Endothelial cell of umbilical vein (primary cell): Measurements from ENCODE around the gene SLC50A1. TPM values are rescaled to one million over a fixed set of nuclear protein-coding genes. Genes with fewer than 3 reads are reported as not detected.

ENCODE experiments used
- BruUV-seq: library from RNA; stranded (reverse); fragments of 400-500 nt; replicated peaks from 2 replicates; lab custom pipeline; 2021; lab: Mats Ljungman, UMichigan
- CTCF ChIA-PET: fragments of 300-600, 350-600 bp; sonication (Branson Sonifier 250); formaldehyde crosslinking; loops from one replicate; lab custom pipeline; 2021; ENCODE audit warnings: antibody characterized with exemption, inconsistent platforms; lab: Charles Lee
- POLR2A ChIA-PET: fragments of 300-600, 350-600 bp; sonication (Branson Sonifier 250); formaldehyde crosslinking; loops from one replicate; lab custom pipeline; 2021; ENCODE audit warnings: antibody characterized with exemption, inconsistent platforms; lab: Charles Lee
- DNase-seq: peaks from one replicate; pipeline ENCODE4 v3.0.0-alpha.2; 2011; ENCODE audit warnings: low read depth, low spot score
- FAIRE-seq: peaks from 2 replicates; lab custom pipeline; 2011; peaks lifted over from hg19 to GRCh38; lab: Jason Lieb, UNC
- H2AFZ ChIP-seq: 2 replicates; pipeline ENCODE4 v1.6.0; 2012; ENCODE audit warnings: low read depth, low read length, control low read depth, inconsistent platforms
- H3K27ac ChIP-seq: 2 replicates; pipeline ENCODE4 v1.5.1; 2011; ENCODE audit warnings: low read depth, mild to moderate bottlenecking, control low read depth, low read length, moderate library complexity; ENCODE audit not compliant: insufficient read depth
- H3K27me3 ChIP-seq, 2 experiments: 2 replicates each; pipeline versions ENCODE4 v1.6.0 to v1.6.1; 2011; ENCODE audit warnings: low read length in 2 of 2, mixed read lengths in 1 of 2; ENCODE audit not compliant: control insufficient read depth in 2 of 2, insufficient read depth in 2 of 2
- H3K36me3 ChIP-seq, 2 experiments: 2 replicates in 1 of 2; 3 replicates in 1 of 2; pipeline ENCODE4 v1.5.1; 2011; ENCODE audit warnings: low read length in 2 of 2, mild to moderate bottlenecking in 1 of 2, moderate library complexity in 1 of 2; ENCODE audit not compliant: control insufficient read depth in 2 of 2, insufficient read depth in 2 of 2; ENCODE audit errors: extremely low read depth in 1 of 2
- H3K4me1 ChIP-seq: 3 replicates; pipeline ENCODE4 v1.5.1; 2011; ENCODE audit warnings: mild to moderate bottlenecking, low read length; ENCODE audit not compliant: control insufficient read depth, insufficient read depth; ENCODE audit errors: extremely low read depth
- H3K4me2 ChIP-seq: 2 replicates; pipeline ENCODE4 v1.6.1; 2011; ENCODE audit warnings: low read length, control low read depth, mixed read lengths; ENCODE audit not compliant: insufficient read depth
- H3K4me3 ChIP-seq, 3 experiments: fragments of 200-600 bp in 1 of 3; sonication (generic), shearing (Covaris generic) in 1 of 3; replicated peaks in 1 of 3; 2 replicates each; pipeline ENCODE4 v1.5.1; 2011 to 2016; ENCODE audit warnings: control low read depth in 3 of 3, low read length in 3 of 3, mild to moderate bottlenecking in 2 of 3, inconsistent platforms in 1 of 3, low read depth in 1 of 3, moderate library complexity in 1 of 3; ENCODE audit not compliant: insufficient read depth in 1 of 3
- H3K79me2 ChIP-seq: 2 replicates; pipeline ENCODE4 v1.6.0; 2012; ENCODE audit warnings: low read length, inconsistent platforms; ENCODE audit not compliant: control insufficient read depth, insufficient read depth
- H3K9ac ChIP-seq: replicated peaks from 2 replicates; pipeline ENCODE3; 2011; ENCODE audit warnings: low read length, control low read depth; ENCODE audit not compliant: insufficient read depth; ENCODE audit errors: extremely low read depth
- H3K9me1 ChIP-seq: replicated peaks from 3 replicates; pipeline ENCODE4 v1.6.0; 2011; ENCODE audit warnings: mild to moderate bottlenecking, low read length; ENCODE audit not compliant: control insufficient read depth, insufficient read depth; ENCODE audit errors: extremely low read depth
- H3K9me3 ChIP-seq: replicated peaks from 2 replicates; pipeline ENCODE4 v1.5.1; 2012; ENCODE audit warnings: low read length, inconsistent platforms; ENCODE audit not compliant: control insufficient read depth, insufficient read depth
- H4K20me1 ChIP-seq: replicated peaks from 2 replicates; pipeline ENCODE3; 2011; ENCODE audit warnings: mild to moderate bottlenecking, low read length; ENCODE audit not compliant: control insufficient read depth, insufficient read depth; ENCODE audit errors: extremely low read depth
- CTCF ChIP-seq, 2 donors: IDR thresholded peaks; 1 replicate in 1 of 2; 2 replicates in 1 of 2; pipeline ENCODE4 v1.5.1; 2011; ENCODE audit warnings: low read length in 2 of 2, mild to moderate bottlenecking in 2 of 2, moderate library complexity in 2 of 2, control low read depth in 1 of 2, inconsistent platforms in 1 of 2, low read depth in 1 of 2; ENCODE audit not compliant: insufficient read depth in 1 of 2; ENCODE audit errors: extremely low read depth in 1 of 2
- EZH2 ChIP-seq: IDR thresholded peaks from 2 replicates; pipeline ENCODE4 v1.6.1; 2012; ENCODE audit warnings: borderline replicate concordance, low read depth, mild to moderate bottlenecking, moderate library complexity, low read length, inconsistent platforms; ENCODE audit not compliant: severe bottlenecking
- FOS ChIP-seq: IDR thresholded peaks from 2 replicates; pipeline ENCODE4 v1.6.1; 2011; ENCODE audit warnings: mild to moderate bottlenecking, low read length, moderate library complexity, borderline replicate concordance; ENCODE audit not compliant: insufficient read depth
- dilution Hi-C: fragments of 300-500 bp; cut with MboI; formaldehyde crosslinking; loops from one replicate; pipeline ENCODE4 v1.15.0; 2019; ENCODE audit warnings: low sequenced_read_pairs; ENCODE audit not compliant: extremely low pct_ligation_motif_present
- intact Hi-C: fragments of 100-400 bp; cut with micrococcal nuclease; formaldehyde crosslinking; loops from one replicate; pipeline ENCODE4 v1.10.0; 2022
- polyA plus RNA-seq, 4 experiments: library from polyadenylated mRNA; depleted of rRNA in 3 of 4; stranded (reverse) in 3 of 4; unstranded in 1 of 4; fragments of >200 nt; gene quantifications; 2 replicates each; pipeline versions ENCODE4 v1.2.1 to v1.2.3, GENCODE V29; 2011 to 2012; ENCODE audit warnings: missing spikeins in 1 of 4
- total RNA-seq: library from RNA; stranded (reverse); gene quantifications from 2 replicates; pipeline ENCODE4 v1.2.3, GENCODE V29; 2021

The SLC50A1 gene
- total and polyA plus RNA-seq, 2 donors (not counting 3 experiments of a cell fraction or from before 2014, with no cell fraction given), result 29.5 to 66.1 TPM

GRCh38 chr1:155093911-155094621 lies 41.6 kb upstream of the SLC50A1 start:
- H3K4me3 ChIP-seq, result no peak overlapping the region
- no TSS peak for BruUV-seq
- H3K4me2 ChIP-seq, result no peak overlapping the region
- ChIA-PET CTCF (interaction anchor here (1.7 to 13.7 kb wide), 2 partner anchors 30 to 75 kb away, joined by 4 to 673 read pairs; partner anchors contain the start of gene KRTCAP2), POLR2A (no interaction called here)
- H3K4me1 ChIP-seq, result no peaks in the 10 kb centered on the region
- no peaks in the 10 kb centered on the region for H3K9me1 ChIP-seq
- no peak overlapping the region for H3K9ac ChIP-seq
- no peak overlapping the region for H3K27ac ChIP-seq
- no peaks in the 10 kb centered on the region for H3K9me3 ChIP-seq
- no peaks in the 10 kb centered on the region for H3K79me2 ChIP-seq
- dilution Hi-C loops (no loop called here), intact Hi-C loops (loop anchor here (1.0 kb wide), 2 partner anchors 30 to 41 kb away; partner anchors contain the start of gene SLC50A1)
- no peaks in the 10 kb centered on the region for H3K36me3 ChIP-seq
- FAIRE-seq, result peak; percentile 55
- TF ChIP-seq CTCF (IDR thresholded peaks at IDR 0.05; ENCODE audit: extremely low read depth in 1 of 2, insufficient read depth in 1 of 2, low read depth in 1 of 2, low read length in 2 of 2) (peak; percentile 31 to 46), EZH2 (no peak)
- peaks cover 8 to 19% of the 10 kb centered on the region in 2 experiments for H3K27me3 ChIP-seq
- no peaks in the 10 kb centered on the region for H4K20me1 ChIP-seq
- peak; percentile 74 for DNase-seq
- H2AFZ ChIP-seq, result no peak overlapping the region

- Histone ChIP-seq H3K36me3 (no peaks in the 10 kb centered on the region), H3K79me2 (no peaks in the 10 kb centered on the region), H2AFZ (no peak overlapping the region), H3K4me3 (no peak overlapping the region), H4K20me1 (no peaks in the 10 kb centered on the region), H3K9me1 (no peaks in the 10 kb centered on the region), H3K4me2 (no peak overlapping the region), H3K27ac (no peak overlapping the region), H3K4me1 (no peaks in the 10 kb centered on the region), H3K9ac (no peak overlapping the region), H3K9me3 (no peaks in the 10 kb centered on the region), H3K27me3 (peaks cover 8 to 19% of the 10 kb centered on the region in 2 experiments)
- dilution Hi-C loops (no loop called here), intact Hi-C loops (loop anchor here (1.0 kb wide), 2 partner anchors 30 to 41 kb away; partner anchors contain the start of gene SLC50A1)
- no TSS peak for BruUV-seq
- ChIA-PET CTCF (interaction anchor here (0.9 to 13.7 kb wide), 4 partner anchors 12 to 75 kb away, joined by 3 to 673 read pairs (median 4); partner anchors contain the start of gene KRTCAP2), POLR2A (no interaction called here)
- no peak for FAIRE-seq
- DNase-seq, result no peak
- no peak for TF ChIP-seq FOS
- peak; percentile 23 for TF ChIP-seq EZH2
These were observed 41.1 kb upstream of the SLC50A1 start for GRCh38 chr1:155094622-155094948.
